ENCODE data around the gene GIGYF2.

GRCh38 chr2:232872826-232873225, 175.7 kb downstream of the GIGYF2 start:
- TF ChIP-seq HNF4A (conservative IDR thresholded peaks at IDR 0.05) = no peak
- no peak for TF ChIP-seq ATF3 (IDR thresholded peaks at IDR 0.05)
- TF ChIP-seq RAD21 (IDR thresholded peaks at IDR 0.05) = no peak
- no peak for TF ChIP-seq CTCF (IDR thresholded peaks at IDR 0.05; ENCODE audit: low read depth, low read length, missing input control)
- no peak for TF ChIP-seq TAF1 (conservative IDR thresholded peaks at IDR 0.05)
- no peak for TF ChIP-seq HNF4G (IDR thresholded peaks at IDR 0.05)
- TF ChIP-seq FOXA1 (IDR thresholded peaks at IDR 0.05) = no peak
- TF ChIP-seq MAX (IDR thresholded peaks at IDR 0.05) = no peak
- no peak for TF ChIP-seq SP1 (IDR thresholded peaks at IDR 0.05)
